KMS-11 (cell line): ENCODE measurements around the gene FUT6.
"Not testable (repeated sequence)": the region's sequence is repeated elsewhere in the genome, so short reads cannot be mapped to it uniquely, and the experiment has no call there.

Experiments used
- H2AFZ ChIP-seq: fragments of 200-600 bp; sonication (generic); 2 replicates; pipeline ENCODE4 v1.6.1; 2016; ENCODE audit warnings: antibody characterized with exemption, mixed run types, low read depth
- H3K27ac ChIP-seq: fragments of 200-600 bp; sonication (generic); 2 replicates; pipeline ENCODE4 v1.6.1; 2016; ENCODE audit warnings: mild to moderate bottlenecking, mixed run types
- H3K27me3 ChIP-seq: fragments of 200-600 bp; sonication (generic); 2 replicates; pipeline ENCODE4 v1.6.1; 2017; ENCODE audit warnings: mild to moderate bottlenecking, low read depth, mixed run types, moderate library complexity; ENCODE audit not compliant: insufficient read depth
- H3K36me3 ChIP-seq: fragments of 200-600 bp; sonication (generic); 2 replicates; pipeline ENCODE4 v1.6.1; 2017; ENCODE audit warnings: mild to moderate bottlenecking, mixed run types; ENCODE audit not compliant: insufficient read depth
- H3K4me1 ChIP-seq: fragments of 200-600 bp; sonication (generic); 2 replicates; pipeline ENCODE4 v1.6.1; 2016; ENCODE audit warnings: mild to moderate bottlenecking, low read depth, mixed run types; ENCODE audit not compliant: poor library complexity, severe bottlenecking
- H3K4me2 ChIP-seq: fragments of 200-600 bp; sonication (generic); 2 replicates; pipeline ENCODE4 v1.7.0; 2016; ENCODE audit warnings: mild to moderate bottlenecking, mixed run types
- H3K4me3 ChIP-seq: fragments of 200-600 bp; sonication (generic); IDR thresholded peaks from 2 replicates; pipeline ENCODE4 v1.6.1; 2017; ENCODE audit warnings: low read depth, low read length, mixed read lengths; ENCODE audit not compliant: insufficient read depth
- H3K79me2 ChIP-seq: fragments of 200-600 bp; sonication (generic); 2 replicates; pipeline ENCODE4 v1.6.1; 2016; ENCODE audit warnings: low read depth, mixed run types; ENCODE audit not compliant: insufficient read depth
- H3K9ac ChIP-seq: fragments of 200-600 bp; sonication (generic); 2 replicates; pipeline ENCODE4 v1.6.1; 2016; ENCODE audit warnings: mild to moderate bottlenecking, mixed run types
- H4K20me1 ChIP-seq: fragments of 200-600 bp; sonication (generic); 2 replicates; pipeline ENCODE4 v1.6.1; 2016; ENCODE audit warnings: mild to moderate bottlenecking, mixed run types; ENCODE audit not compliant: insufficient read depth
- CTCF ChIP-seq: fragments of 200-600 bp; sonication (generic); conservative IDR thresholded peaks from 2 replicates; pipeline ENCODE4 v1.6.1; 2017; ENCODE audit warnings: low read depth, mild to moderate bottlenecking, antibody characterized with exemption, low read length, moderate library complexity, mixed read lengths

The FUT6 gene

GRCh38 chr19:5863030-5863665, 23.6 kb upstream of the FUT6 start:
- Histone ChIP-seq H3K27me3 (peaks cover 23% of the 10 kb centered on the region; the same call in 1 of the 2 replicates), H4K20me1 (no peaks in the 10 kb centered on the region), H2AFZ (no peak overlapping the region), H3K9ac (no peak overlapping the region), H3K4me2 (no peak overlapping the region), H3K36me3 (no peaks in the 10 kb centered on the region), H3K27ac (no peak overlapping the region), H3K4me3 (no peak overlapping the region), H3K4me1 (no peaks in the 10 kb centered on the region), H3K79me2 (no peaks in the 10 kb centered on the region)
- no peak for TF ChIP-seq CTCF

GRCh38 chr19:5857203-5858081, 17.9 kb upstream of the FUT6 start:
- Histone ChIP-seq H3K27ac (no peak overlapping the region), H3K4me3 (no peak overlapping the region), H3K4me1 (no peaks in the 10 kb centered on the region), H2AFZ (no peak overlapping the region), H3K4me2 (no peak overlapping the region), H3K79me2 (no peaks in the 10 kb centered on the region), H4K20me1 (no peaks in the 10 kb centered on the region), H3K27me3 (peaks cover 61% of the 10 kb centered on the region), H3K36me3 (no peaks in the 10 kb centered on the region), H3K9ac (no peak overlapping the region)
- TF ChIP-seq CTCF: no peak

- not testable (repeated sequence) for H3K4me1 ChIP-seq, H3K4me2 ChIP-seq, H3K27ac ChIP-seq, H3K4me3 ChIP-seq, H2AFZ ChIP-seq, H3K79me2 ChIP-seq, H3K9ac ChIP-seq, H4K20me1 ChIP-seq, H3K36me3 ChIP-seq
- peaks cover 67% of the 10 kb centered on the region for H3K27me3 ChIP-seq
Measured at GRCh38 chr19:5855151-5855550, 15.6 kb upstream of the FUT6 start.

GRCh38 chr19:5854121-5854520, 14.6 kb upstream of the FUT6 start:
- H3K27ac ChIP-seq, H4K20me1 ChIP-seq, H2AFZ ChIP-seq, H3K79me2 ChIP-seq, H3K4me3 ChIP-seq, H3K36me3 ChIP-seq, H3K9ac ChIP-seq, H3K4me2 ChIP-seq, H3K4me1 ChIP-seq: not testable (repeated sequence)
- H3K27me3 ChIP-seq: peaks cover 67% of the 10 kb centered on the region

- H3K27me3 ChIP-seq: peaks cover 70% of the 10 kb centered on the region
- no peak for TF ChIP-seq CTCF
- no peaks in the 10 kb centered on the region for H4K20me1 ChIP-seq
- H3K36me3 ChIP-seq: no peaks in the 10 kb centered on the region
- H3K4me1 ChIP-seq: no peaks in the 10 kb centered on the region
- no peak within 1 kb of the TSS for H3K4me3 ChIP-seq
- no peak within 1 kb of the TSS for H2AFZ ChIP-seq
- no peaks in the 10 kb centered on the region for H3K79me2 ChIP-seq
- no peak within 1 kb of the TSS for H3K4me2 ChIP-seq
- H3K9ac ChIP-seq: no peak within 1 kb of the TSS
- no peak within 1 kb of the TSS for H3K27ac ChIP-seq
Measured at GRCh38 chr19:5851302-5851701, 11.8 kb upstream of the FUT6 start, which contains the start of gene FUT3. FUT3 (minus strand) TSS chr19:5851449.
